Endothelial cell of umbilical vein (primary cell): Measurements from ENCODE around the gene CLEC5A.

ENCODE experiments used
- POLR2A ChIP-seq: IDR thresholded peaks from 2 replicates; pipeline ENCODE4 v1.6.1; 2012; ENCODE audit warnings: low read depth, mild to moderate bottlenecking, control low read depth, low read length
- TF ChIP-seq, protein P1 (sequence below), 2 donors: IDR thresholded peaks; 1 replicate in 1 of 2; 2 replicates in 1 of 2; pipeline ENCODE4 v1.5.1; 2011; ENCODE audit warnings: low read length in 2 of 2, mild to moderate bottlenecking in 2 of 2, moderate library complexity in 2 of 2, control low read depth in 1 of 2, inconsistent platforms in 1 of 2, low read depth in 1 of 2; ENCODE audit not compliant: insufficient read depth in 1 of 2; ENCODE audit errors: extremely low read depth in 1 of 2
- TF ChIP-seq, protein P2 (sequence below): IDR thresholded peaks from 2 replicates; pipeline ENCODE4 v1.6.1; 2011; ENCODE audit not compliant: insufficient read depth, insufficient read length

DNA sequence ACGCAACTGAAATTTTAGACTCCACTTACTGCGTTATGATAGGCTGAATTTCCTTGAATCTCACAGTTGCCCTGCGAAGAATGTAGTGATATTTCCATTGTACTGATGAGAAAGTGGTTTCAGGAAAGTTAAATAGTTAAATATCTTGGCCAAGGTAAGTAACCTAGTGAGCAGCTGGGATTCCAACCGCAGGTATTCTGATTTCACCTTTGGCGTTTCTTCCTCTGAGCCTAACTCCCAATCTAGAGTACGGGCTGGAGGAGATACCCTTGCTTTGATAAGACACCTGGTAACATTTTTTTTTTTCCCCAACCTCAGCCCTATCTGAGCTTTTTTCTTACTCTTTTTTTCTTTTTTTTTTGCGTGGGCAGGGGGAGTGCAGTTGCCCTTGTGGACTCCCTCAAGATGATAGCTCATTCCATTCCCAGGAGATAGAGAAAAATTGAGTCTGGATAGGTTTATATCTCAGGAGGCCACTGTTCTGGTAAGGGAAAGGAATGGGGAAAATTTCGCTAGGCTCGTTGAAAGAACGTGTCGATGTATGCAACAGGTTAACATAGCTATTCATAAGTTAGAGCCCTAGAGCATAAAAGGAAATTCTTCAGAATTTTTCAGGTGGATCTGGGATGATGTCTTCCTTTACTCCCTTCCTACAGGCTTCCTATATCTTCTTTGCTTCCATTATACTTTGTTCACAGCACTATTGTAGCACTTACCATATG, 29.9 kb upstream of the CLEC5A start:
- TF ChIP-seq, protein P1, sequence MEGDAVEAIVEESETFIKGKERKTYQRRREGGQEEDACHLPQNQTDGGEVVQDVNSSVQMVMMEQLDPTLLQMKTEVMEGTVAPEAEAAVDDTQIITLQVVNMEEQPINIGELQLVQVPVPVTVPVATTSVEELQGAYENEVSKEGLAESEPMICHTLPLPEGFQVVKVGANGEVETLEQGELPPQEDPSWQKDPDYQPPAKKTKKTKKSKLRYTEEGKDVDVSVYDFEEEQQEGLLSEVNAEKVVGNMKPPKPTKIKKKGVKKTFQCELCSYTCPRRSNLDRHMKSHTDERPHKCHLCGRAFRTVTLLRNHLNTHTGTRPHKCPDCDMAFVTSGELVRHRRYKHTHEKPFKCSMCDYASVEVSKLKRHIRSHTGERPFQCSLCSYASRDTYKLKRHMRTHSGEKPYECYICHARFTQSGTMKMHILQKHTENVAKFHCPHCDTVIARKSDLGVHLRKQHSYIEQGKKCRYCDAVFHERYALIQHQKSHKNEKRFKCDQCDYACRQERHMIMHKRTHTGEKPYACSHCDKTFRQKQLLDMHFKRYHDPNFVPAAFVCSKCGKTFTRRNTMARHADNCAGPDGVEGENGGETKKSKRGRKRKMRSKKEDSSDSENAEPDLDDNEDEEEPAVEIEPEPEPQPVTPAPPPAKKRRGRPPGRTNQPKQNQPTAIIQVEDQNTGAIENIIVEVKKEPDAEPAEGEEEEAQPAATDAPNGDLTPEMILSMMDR (IDR thresholded peaks at IDR 0.05; ENCODE audit: extremely low read depth in 1 of 2, insufficient read depth in 1 of 2, low read depth in 1 of 2, low read length in 2 of 2) = no peak
- TF ChIP-seq, protein P2, sequence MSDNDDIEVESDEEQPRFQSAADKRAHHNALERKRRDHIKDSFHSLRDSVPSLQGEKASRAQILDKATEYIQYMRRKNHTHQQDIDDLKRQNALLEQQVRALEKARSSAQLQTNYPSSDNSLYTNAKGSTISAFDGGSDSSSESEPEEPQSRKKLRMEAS = no peak
- TF ChIP-seq POLR2A = no peak
